ENCODE results near the gene SOWAHD.
"Not testable (repeated sequence)": the region's sequence is repeated elsewhere in the genome, so short reads cannot be mapped to it uniquely, and the experiment has no call there.

The SOWAHD gene

GRCh38 chrX:119757979-119758730, at the start of gene SOWAHD:
Gene SOWAHD, plus strand, starts transcription at chrX:119758588. Its CDS starts 80 bp downstream, at chrX:119758668.
- DNase-seq, result no peak

DNA sequence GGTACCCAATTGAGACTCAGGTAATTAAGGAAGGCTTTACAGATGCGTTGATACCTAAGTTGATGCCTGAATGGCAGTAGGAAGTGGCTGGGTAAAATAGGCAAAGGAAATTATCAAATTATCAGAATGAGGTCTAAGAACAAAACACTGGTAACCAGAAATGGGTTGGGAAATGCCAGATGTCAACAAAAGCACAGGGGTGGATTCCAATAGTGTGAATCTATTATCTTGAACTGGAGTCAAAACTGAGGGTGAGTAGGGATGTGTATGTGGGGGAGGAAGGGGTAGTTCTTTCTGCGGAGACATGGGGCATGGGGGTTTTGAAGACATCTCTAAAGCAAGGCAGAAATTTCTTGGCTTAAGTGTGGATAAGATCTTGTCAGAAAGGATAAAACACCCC, 49.5 kb upstream of the SOWAHD start:
- DNase-seq, result no peak

DNA sequence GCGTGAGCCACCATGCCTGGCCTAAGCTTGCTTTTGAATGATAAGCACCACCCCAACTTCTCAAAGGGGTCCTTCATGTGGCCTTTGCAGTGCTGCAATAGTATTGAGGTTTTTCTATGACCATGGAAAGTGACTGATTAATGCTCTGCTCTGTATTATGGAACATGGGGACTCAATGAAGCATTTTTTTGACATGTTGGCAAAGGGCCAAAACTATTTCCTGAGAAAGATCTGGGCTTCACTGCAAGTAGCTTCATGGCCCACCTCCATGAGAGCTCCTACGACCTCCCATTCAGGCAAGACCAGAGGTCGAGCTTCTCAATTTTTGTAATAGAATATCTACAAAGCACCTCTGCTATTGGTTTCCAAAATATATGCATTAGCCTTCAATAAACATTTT, 48.8 kb upstream of the SOWAHD start:
- no peak for DNase-seq

DNA sequence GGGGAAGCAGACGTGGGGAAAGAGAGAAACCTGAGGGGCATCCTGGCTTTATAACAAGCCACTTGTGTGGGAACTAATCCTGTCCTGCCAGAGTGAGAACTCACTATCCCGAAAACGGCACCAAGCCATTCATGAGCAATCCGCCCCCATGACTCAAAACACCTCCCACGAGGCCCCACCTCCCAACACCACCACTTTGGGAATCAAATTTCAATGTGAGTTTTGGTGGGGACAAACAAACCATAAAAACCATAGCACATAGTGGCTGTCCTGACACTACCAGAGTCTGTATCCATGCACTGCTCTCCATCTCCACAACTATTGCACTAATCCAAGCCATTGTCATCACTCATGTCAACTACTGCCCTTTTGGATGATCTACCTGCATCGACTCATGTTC, 36.9 kb upstream of the SOWAHD start:
- DNase-seq, result no peak

DNA sequence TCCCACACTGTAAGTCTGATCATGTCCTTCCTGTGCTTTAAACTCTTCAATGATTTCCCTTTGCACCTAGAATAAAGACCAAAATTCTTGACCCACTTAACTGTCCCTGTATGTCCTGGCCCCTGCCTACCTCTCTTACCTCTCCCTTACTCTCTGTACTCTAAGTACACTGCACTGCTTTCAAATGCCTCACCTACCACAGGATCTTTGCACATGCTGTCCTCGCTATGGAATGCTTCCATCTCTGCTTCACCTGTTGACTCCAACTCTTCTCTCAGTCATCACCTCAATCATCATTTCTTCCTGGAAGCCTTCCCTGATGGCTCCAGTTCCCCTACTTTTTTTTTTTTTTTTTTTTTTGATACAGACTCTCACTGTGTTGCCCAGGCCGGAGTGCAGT, 36.5 kb upstream of the SOWAHD start:
- no peak for DNase-seq

DNA sequence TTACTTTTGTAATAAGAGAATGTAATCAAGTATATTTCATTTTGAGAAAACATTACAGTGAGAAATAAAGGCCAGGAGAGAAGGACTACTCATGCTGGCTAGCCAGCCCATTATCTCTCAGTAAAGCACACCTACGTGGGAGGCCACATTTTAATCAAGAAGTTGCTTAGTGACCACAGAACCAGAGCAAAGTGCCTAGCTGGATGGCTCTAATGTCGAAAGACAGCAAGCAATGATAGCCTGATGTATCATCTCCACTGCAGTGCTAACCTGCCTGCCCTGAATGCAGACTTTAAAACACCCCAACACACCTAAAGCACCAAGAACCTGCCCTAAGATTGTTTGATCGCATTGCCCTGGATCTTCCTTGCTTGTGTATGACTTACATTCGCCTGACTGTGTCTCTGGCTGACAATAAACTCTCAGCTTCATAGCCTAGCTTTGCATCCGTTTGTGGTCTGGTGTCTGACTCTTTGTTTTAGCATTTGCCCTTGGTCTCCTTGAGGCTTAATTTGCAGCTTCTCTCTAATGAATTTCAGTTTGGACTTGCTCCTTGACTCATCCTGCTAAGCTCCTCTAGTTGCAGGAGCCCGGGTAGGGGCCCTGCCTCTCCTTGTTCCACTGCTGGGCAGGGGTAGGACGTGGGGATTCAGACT, 31.4 kb upstream of the SOWAHD start:
- no peak for DNase-seq

DNA sequence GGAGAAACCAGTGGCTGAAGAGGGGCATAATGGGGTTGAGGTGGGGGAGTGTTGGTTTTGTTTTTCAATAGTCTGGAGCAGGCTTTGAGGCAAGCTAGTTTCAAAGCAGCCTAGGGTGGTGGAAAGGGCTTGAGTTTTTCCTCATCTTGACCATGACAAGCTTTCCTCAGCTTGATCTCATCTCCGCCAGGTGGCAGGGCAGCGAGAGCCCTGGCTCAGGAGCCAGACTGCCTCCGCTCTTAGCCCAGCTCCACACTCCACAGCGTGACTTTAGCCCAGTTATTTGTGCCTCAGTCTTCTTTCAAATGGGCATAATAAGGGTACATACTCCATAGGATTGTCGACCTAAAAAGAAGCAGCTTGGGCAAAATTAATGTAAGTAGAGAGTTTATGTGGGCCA, 29.9 kb upstream of the SOWAHD start:
- no peak for DNase-seq

DNA sequence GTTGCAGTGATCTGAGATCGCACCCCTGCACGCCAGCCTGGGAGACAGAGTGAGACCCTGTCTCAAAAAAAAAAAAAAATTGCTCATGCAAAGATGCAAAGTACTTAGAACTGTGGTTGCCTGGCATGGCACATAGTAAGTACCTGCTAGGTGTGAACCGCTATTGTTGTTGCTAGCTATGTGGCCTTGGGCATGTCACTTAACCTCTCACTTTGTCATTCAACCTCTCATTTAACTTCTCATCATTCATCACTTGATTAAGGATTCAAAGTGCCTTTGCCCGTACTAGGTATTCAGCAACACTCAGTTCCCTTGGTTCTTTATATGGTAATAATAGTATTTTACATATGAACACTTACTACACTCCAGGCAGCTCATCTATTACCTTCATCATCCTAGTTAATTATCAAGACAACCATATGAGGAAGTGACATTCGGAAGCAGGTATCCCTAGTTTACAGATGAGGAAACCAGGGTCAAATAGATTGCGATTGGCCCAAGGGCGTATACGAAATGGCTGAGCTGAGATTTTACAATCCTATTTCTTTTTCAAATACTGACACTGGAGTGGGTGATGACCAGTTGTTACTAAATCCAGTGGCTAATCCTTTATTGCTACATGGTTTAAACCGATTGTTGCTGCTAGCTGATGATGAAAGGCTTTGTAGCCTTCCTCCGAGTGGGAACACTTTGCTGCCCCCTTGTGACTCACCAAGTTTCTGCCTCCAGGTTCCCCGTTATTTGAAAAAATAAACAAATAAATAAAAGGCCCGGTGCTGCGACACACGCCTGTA, 28.8 kb upstream of the SOWAHD start:
- DNase-seq, result no peak

DNA sequence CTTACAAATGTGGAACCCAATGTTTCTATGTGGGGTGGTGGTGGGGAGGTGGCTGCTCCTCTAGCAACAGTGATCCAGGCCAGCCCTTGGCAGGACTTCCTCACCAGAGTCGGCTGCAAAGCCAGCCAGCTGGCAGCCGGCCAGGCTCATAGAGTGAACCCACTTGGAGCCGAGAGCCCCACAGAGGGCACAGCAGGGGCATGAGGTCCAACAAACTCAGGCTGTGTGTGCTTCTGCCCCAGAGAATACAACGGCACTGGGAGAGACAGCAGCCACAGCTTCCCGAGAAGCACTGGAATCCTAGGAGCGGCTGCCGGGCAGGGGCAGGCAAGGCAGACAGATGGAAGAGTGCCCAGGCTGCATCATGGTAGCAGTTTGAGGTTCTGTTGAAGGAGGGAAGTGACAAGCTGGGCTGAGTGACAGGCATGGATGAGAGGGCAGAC, 23.5 kb upstream of the SOWAHD start:
- DNase-seq, result no peak

DNA sequence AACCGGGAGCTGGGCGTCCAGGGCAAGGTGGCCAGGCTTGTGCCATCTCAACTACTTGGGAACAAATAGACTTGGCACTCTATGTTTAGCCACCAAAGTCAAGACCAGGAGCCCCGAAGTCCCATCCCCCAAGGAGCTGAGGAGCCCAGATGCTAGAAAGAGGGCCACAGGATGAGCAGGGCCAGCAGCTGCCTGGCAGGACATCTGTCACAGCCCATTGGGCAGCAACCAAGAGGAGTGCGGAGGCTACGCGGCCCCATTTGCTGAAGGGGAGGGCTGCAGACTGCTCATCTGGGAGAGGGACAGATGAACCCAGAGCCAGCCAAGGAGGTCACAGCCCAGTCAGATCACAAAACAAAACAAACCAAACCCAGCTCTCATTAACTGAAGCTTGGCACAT, 22.9 kb upstream of the SOWAHD start:
- no peak for DNase-seq

DNA sequence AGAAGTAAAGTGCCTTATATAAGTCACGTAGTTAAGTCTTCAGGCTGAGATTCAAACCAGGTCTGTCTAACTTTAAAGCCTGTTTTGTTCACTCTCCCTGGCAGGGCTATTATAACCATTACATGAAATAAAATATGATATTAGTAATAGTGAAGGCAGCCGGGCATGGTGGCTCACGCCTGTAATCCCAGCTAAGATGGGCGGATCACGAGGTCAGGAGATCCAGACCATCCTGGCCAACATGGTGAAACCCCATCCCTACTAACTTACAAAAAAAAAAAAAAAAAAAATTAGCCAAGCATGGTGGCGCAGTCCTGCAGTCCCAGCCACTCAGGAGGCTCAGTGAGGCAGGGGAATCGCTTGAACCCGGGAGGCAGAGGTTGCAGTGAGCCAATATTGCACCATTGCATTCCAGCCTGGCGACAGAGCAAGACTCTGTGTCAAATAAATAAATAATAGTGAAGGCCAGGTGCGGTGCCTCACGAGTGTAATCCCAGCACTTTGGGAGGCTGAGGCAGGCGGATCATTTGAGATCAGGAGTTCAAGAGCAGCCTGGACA, 22.1 kb upstream of the SOWAHD start:
- DNase-seq, result no peak

DNA sequence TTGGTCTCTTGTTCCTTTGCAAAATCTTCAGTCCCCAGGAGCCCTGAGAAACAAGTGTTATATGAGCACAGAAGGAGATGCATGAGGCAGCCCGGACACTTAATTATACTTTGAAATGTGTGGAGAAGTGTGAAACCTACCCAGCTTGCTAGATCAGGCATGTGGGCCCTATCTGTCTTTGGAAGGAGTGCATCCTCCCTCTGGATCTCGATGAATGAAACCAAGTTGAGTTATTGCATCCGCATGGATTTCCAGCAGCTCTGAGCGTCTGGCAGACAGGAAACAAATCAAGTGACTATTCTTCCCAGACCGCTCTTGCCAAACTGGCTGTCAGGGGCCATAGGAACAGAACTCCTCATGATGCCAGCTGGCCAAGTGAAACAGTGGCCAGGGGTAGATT, 19.6 kb upstream of the SOWAHD start:
- DNase-seq, result no peak

DNA sequence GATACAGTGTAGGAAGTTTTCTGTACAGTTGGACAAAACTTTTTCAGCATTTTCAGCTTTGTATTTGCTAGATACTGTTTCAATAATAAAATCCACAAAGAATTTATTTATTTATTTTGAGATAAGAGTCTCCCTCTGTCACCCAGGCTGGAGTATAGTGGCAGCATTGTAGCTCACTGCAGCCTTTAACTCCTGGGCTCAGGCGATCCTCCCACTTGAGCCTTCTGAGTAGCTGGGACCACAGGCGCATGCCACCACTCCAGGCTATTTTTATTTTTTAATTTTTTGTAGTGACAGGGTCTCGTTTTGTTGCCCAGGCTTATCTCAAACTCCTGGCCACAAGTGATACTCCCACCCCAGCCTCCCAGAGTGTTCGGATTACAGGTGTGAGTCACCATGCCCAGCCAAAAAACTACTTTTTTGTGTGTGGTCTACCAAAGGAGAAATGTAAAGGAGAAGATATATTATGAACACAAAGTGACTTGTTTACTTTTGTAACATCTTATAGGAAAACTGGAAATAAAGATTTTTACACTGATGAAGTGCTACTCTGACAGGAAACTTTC, 13.0 kb upstream of the SOWAHD start:
- no peak for DNase-seq

GRCh38 chrX:119750131-119750530, 8.3 kb upstream of the SOWAHD start:
- not testable (repeated sequence) for DNase-seq

DNA sequence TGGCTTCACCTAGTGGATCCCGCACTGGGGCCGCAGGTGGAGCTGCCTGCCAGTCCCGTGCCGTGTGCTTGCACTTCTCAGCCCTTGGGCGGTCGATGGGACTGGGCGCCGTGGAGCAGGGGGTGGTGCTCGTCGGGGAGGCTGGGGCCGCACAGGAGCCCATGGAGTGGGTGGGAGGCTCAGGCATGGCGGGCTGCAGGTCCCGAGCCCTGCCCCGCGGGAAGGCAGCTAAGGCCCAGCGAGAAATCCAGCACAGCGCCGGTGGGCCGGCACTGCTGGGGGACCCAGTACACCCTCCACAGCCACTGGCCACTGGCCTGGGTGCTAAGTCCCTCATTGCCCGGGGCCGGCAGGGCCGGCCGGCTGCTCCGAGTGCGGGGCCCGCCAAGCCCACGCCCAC, 7.6 kb upstream of the SOWAHD start:
- not testable (repeated sequence) for DNase-seq

- no peak for DNase-seq
These were observed 5.4 kb upstream of the SOWAHD start for GRCh38 chrX:119753001-119753400.

GRCh38 chrX:119753639-119754257, 4.6 kb upstream of the SOWAHD start:
- no peak for DNase-seq

DNA sequence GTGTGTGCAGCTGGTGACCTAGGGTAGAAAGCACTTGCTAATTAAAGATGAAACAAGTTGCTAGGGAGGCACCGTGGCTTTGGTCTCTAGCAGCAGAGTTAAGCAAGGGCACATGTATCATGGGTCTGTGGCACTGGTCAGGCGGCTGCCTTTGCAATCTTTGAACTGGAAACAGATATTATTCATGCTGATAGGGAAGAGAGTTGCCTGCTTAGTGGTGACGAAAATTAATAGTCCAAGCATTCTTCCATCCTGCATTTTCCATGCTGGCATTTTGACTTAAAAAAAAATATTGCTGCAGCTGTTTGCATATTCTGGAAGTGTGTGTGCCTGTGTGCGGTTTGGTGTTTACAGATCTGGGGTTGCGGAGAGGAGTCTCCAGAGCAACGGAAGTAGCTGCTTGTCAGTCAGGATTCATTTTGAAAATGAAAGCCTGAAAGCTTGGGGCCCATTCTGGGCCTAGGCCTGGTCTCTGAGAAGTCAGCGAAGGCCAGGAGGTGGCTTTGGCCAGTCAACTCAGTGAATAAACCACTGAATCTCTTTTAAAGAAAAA, 2.3 kb upstream of the SOWAHD start:
- peak; percentile 13 for DNase-seq

GRCh38 chrX:119756926-119757635, 1.3 kb upstream of the SOWAHD start:
- DNase-seq, result no peak

GRCh38 chrX:119757646-119757978, 776 bp upstream of the SOWAHD start:
- DNase-seq, result no peak

- DNase-seq, result no peak
These were observed 401 bp downstream of the SOWAHD start for GRCh38 chrX:119758731-119759247.
